ENCODE results near the gene AADACL2. TPM values are rescaled to one million over a fixed set of nuclear protein-coding genes. Genes with fewer than 3 reads are reported as not detected.

The AADACL2 gene
- total RNA-seq, 4 donors from 2014 or later: 0.21 TPM; not detected in 3

DNA sequence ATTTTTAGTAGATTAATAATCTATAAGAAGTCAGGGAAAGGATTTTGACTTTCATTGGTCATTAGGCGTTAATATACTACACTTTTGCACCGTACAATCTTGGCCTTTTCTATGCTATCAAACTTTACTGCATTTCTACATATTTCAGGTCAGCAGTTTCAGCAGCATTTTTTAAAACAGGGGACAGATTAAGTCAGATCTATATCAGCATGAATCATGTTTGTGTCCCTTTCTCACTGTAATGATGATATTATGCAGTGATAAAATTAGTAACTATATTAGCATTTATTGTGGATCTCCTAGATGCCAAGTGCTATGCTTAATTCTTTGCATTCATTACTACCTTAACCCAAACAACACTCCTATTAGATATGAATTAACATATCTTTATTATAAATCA is 59.9 kb downstream of the AADACL2 start:
- TF ChIP-seq POLR2A (IDR thresholded peaks at IDR 0.05): no peak
- no peak for TF ChIP-seq EP300 (IDR thresholded peaks at IDR 0.05)
- TF ChIP-seq, protein P1, sequence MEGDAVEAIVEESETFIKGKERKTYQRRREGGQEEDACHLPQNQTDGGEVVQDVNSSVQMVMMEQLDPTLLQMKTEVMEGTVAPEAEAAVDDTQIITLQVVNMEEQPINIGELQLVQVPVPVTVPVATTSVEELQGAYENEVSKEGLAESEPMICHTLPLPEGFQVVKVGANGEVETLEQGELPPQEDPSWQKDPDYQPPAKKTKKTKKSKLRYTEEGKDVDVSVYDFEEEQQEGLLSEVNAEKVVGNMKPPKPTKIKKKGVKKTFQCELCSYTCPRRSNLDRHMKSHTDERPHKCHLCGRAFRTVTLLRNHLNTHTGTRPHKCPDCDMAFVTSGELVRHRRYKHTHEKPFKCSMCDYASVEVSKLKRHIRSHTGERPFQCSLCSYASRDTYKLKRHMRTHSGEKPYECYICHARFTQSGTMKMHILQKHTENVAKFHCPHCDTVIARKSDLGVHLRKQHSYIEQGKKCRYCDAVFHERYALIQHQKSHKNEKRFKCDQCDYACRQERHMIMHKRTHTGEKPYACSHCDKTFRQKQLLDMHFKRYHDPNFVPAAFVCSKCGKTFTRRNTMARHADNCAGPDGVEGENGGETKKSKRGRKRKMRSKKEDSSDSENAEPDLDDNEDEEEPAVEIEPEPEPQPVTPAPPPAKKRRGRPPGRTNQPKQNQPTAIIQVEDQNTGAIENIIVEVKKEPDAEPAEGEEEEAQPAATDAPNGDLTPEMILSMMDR (IDR thresholded peaks at IDR 0.05): no peak
- DNase-seq (ENCODE audit: low spot score in 2 of 2): no peak
- no peaks in the 10 kb centered on the region for H3K27me3 ChIP-seq
- H3K36me3 ChIP-seq: no peaks in the 10 kb centered on the region
- H3K4me1 ChIP-seq: no peaks in the 10 kb centered on the region
- no peak overlapping the region for H3K27ac ChIP-seq
- no peaks in the 10 kb centered on the region for H3K9me3 ChIP-seq
- H3K4me3 ChIP-seq: no peak overlapping the region
- 71% methylated on average over 2 of the region's 2 CpGs for WGBS, 2 donors

DNA sequence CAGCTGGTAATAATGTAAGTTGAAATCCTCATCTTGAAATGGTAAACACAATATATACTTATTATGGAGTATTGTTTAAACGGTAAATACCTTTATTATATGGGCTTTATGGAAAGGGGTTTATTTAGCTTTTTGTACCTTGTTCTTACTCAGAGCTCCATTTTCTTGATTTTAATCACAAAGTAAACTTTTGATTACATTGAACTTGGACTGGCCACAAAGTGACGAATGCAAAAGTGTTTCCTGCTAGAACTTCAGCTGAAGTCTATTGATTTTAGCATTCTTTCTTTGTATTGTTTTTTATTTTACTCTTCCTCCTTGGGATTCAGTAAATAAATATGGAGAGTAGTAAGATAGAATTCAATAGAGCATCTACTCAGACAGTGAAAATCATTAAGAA is 60.4 kb downstream of the AADACL2 start:
- DNase-seq (ENCODE audit: low spot score in 2 of 2): no peak
- Histone ChIP-seq H3K27ac (no peak overlapping the region), H3K36me3 (no peaks in the 10 kb centered on the region), H3K4me1 (no peaks in the 10 kb centered on the region), H3K4me3 (no peak overlapping the region), H3K27me3 (no peaks in the 10 kb centered on the region), H3K9me3 (no peaks in the 10 kb centered on the region)
- 85 to 88% methylated on average over 2 of the region's 2 CpGs for WGBS, 2 donors
- TF ChIP-seq, protein P1 (IDR thresholded peaks at IDR 0.05): no peak

DNA sequence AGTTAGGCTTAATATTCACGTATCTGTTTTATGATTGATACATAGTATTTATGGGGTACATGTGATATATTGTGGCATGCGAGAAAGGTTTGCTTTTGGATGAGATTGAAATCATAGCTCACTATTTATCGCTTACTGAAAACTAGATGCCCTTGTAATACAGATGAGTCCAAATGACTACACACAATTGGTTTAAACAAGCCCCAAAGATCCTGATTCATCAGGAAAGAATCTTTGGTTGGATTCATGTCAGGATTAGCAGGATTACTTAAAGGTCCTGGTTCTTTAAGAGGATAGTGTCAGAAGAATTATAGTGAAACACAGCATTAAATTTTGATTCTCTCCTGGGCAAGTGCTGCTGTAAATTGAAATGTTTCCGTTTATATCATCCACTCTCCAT is 61.5 kb downstream of the AADACL2 start:
- peaks cover 0 to under 1% (median 0%) of the 10 kb centered on the region in 4 donors for H3K4me1 ChIP-seq
- H3K9me3 ChIP-seq: no peaks in the 10 kb centered on the region
- no peak for DNase-seq (ENCODE audit: low spot score in 2 of 2)
- TF ChIP-seq, protein P1 (IDR thresholded peaks at IDR 0.05): no peak
- TF ChIP-seq POLR2A (IDR thresholded peaks at IDR 0.05) (no peak), EP300 (IDR thresholded peaks at IDR 0.05) (no peak)
- 82 to 87% methylated on average over 4 of the region's 4 CpGs for WGBS, 2 donors
- H3K27ac ChIP-seq: no peak overlapping the region
- no peaks in the 10 kb centered on the region for H3K27me3 ChIP-seq
- H3K4me3 ChIP-seq: no peak overlapping the region
- no peaks in the 10 kb centered on the region for H3K36me3 ChIP-seq

DNA sequence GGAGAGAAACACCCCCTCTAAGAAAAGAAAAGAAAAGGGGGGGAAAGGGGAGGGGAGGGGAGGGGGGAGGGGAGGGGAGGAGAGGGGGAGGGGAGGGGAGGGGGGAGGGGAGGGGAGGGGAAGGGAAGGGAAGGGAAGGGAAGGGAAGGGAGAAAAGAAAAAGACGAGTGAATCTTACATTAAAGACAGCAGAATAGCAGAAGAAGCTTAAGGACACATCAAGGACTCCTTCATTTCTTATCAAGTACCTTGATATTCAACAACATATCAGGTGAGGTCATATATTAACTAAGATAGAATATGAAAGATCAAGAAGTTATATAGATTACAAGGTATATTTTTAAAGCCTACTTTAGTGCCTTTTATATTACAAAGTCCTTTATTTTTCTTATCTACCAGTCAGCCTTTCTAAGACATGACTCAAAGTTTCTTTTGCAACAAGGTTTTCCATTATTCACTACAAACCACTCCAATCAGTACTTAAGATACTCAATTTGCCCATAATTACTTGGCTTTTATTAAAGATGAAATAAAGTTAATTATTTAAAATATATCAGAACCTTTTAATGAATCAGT is 62.5 kb downstream of the AADACL2 start:
- no peak for DNase-seq (ENCODE audit: low spot score in 2 of 2)
- H3K9me3 ChIP-seq: no peaks in the 10 kb centered on the region

DNA sequence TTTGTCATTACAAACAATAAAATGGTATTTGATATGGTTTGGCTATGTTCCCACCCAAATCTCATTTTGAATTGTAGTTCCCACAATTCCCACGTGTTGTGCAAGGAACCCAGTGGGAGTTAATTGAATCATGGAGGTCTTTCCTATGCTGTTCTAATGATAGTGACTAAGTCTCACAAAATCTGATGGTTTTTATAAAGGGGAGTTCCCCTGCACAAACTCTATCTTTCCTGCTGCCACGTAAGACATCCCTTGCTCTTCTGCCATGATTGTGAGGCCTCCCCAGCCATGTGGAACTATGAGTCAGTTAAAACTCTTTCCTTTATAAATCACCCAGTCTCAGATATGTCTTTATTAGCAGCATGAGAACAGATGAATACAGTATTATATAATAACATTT is 64.7 kb downstream of the AADACL2 start:
- Histone ChIP-seq H3K4me3 (no peak overlapping the region), H3K27ac (no peak overlapping the region), H3K4me1 (peaks cover 0 to 3% (median 0%) of the 10 kb centered on the region in 4 donors), H3K9me3 (no peaks in the 10 kb centered on the region), H3K27me3 (no peaks in the 10 kb centered on the region), H3K36me3 (no peaks in the 10 kb centered on the region)
- no peak for DNase-seq (ENCODE audit: low spot score in 2 of 2)
- TF ChIP-seq, protein P1 (IDR thresholded peaks at IDR 0.05): no peak
- no peak for TF ChIP-seq EP300 (IDR thresholded peaks at IDR 0.05)
- TF ChIP-seq POLR2A (IDR thresholded peaks at IDR 0.05): no peak
- WGBS, 2 donors: 75 to 81% methylated on average over 2 of the region's 2 CpGs

More for the DNA sequence above, 62.5 kb downstream of the AADACL2 start:
- no peak overlapping the region for H3K4me3 ChIP-seq
- no peaks in the 10 kb centered on the region for H3K27me3 ChIP-seq
- no peaks in the 10 kb centered on the region for H3K36me3 ChIP-seq
- TF ChIP-seq EP300 (IDR thresholded peaks at IDR 0.05): no peak
- TF ChIP-seq, protein P1 (IDR thresholded peaks at IDR 0.05): no peak
- no peak for TF ChIP-seq POLR2A (IDR thresholded peaks at IDR 0.05)
- 56 to 79% methylated on average over 1 of the region's 1 CpG for WGBS, 2 donors
- H3K27ac ChIP-seq: no peak overlapping the region
- H3K4me1 ChIP-seq: peaks cover 0 to 3% (median 0%) of the 10 kb centered on the region in 4 donors

Measured in tibial nerve (tissue), 4 donors.